Activated naive CD4-positive, alpha-beta T cell treated with anti-CD3 and anti-CD28 coated beads, Interleukin-2, amount 10 ng/mL, durations not matched to agents 7 days and 5 days (primary cell): ENCODE results near the gene PHOX2B.

Source experiments
- CTCF ChIA-PET: fragments of 350-600 bp; sonication (Branson Sonifier 250); formaldehyde crosslinking; loops from one replicate; lab custom pipeline; 2021; ENCODE audit warnings: antibody characterized with exemption; lab: Charles Lee
- DNase-seq: peaks from one replicate; pipeline ENCODE4 v3.0.0-alpha.2; 2020
- H3K27ac Mint-ChIP-seq: one replicate; pipeline ENCODE4 v1.8.0; 2021; ENCODE audit warnings: mild to moderate bottlenecking, moderate library complexity, mixed read lengths
- H3K27me3 Mint-ChIP-seq: one replicate; pipeline ENCODE4 v1.8.0; 2021; ENCODE audit warnings: mild to moderate bottlenecking, mixed read lengths
- H3K36me3 Mint-ChIP-seq: one replicate; pipeline ENCODE4 v1.8.0; 2021; ENCODE audit warnings: mixed read lengths
- H3K4me1 Mint-ChIP-seq: one replicate; pipeline ENCODE4 v1.8.0; 2021; ENCODE audit warnings: mixed read lengths
- H3K4me3 Mint-ChIP-seq: one replicate; pipeline ENCODE4 v1.8.0; 2021; ENCODE audit warnings: mild to moderate bottlenecking, moderate library complexity, mixed read lengths
- H3K9me3 Mint-ChIP-seq: one replicate; pipeline ENCODE4 v1.8.0; 2021; ENCODE audit warnings: mixed read lengths

Gene PHOX2B

GRCh38 chr4:41753942-41754341 is 5.4 kb upstream of the PHOX2B start:
- H3K27ac Mint-ChIP-seq: no peak overlapping the region
- CTCF ChIA-PET: no interaction called here
- peaks cover 2% of the 10 kb centered on the region for H3K36me3 Mint-ChIP-seq
- H3K27me3 Mint-ChIP-seq: peaks cover 59% of the 10 kb centered on the region
- no peak overlapping the region for H3K4me3 Mint-ChIP-seq
- no peaks in the 10 kb centered on the region for H3K9me3 Mint-ChIP-seq
- no peaks in the 10 kb centered on the region for H3K4me1 Mint-ChIP-seq
- DNase-seq: no peak

GRCh38 chr4:41752081-41752836 is 3.7 kb upstream of the PHOX2B start:
- CTCF ChIA-PET: interaction anchor here (0.5 kb wide), 1 partner anchor 10 kb away, joined by 3 read pairs; no protein-coding TSS in a partner anchor
- Mint-ChIP-seq H3K4me3 (no peak overlapping the region), H3K9me3 (no peaks in the 10 kb centered on the region), H3K36me3 (peaks cover 2% of the 10 kb centered on the region), H3K27ac (no peak overlapping the region), H3K27me3 (peaks cover 67% of the 10 kb centered on the region), H3K4me1 (no peaks in the 10 kb centered on the region)
- DNase-seq: no peak

GRCh38 chr4:41751449-41752061 is 3.0 kb upstream of the PHOX2B start:
- Mint-ChIP-seq H3K4me3 (no peak overlapping the region), H3K9me3 (no peaks in the 10 kb centered on the region), H3K36me3 (peaks cover 2% of the 10 kb centered on the region), H3K27me3 (peaks cover 73% of the 10 kb centered on the region), H3K4me1 (no peaks in the 10 kb centered on the region), H3K27ac (no peak overlapping the region)
- CTCF ChIA-PET: no interaction called here
- no peak for DNase-seq

- no peak for DNase-seq
- CTCF ChIA-PET: no interaction called here
- H3K9me3 Mint-ChIP-seq: peaks cover 3% of the 10 kb centered on the region
- no peak overlapping the region for H3K4me3 Mint-ChIP-seq
- H3K27ac Mint-ChIP-seq: no peak overlapping the region
- H3K4me1 Mint-ChIP-seq: no peaks in the 10 kb centered on the region
- peaks cover 80% of the 10 kb centered on the region for H3K27me3 Mint-ChIP-seq
- H3K36me3 Mint-ChIP-seq: peaks cover 2% of the 10 kb centered on the region
Observed at GRCh38 chr4:41750626-41751448, 2.3 kb upstream of the PHOX2B start.

- H3K4me3 Mint-ChIP-seq: no peak overlapping the region
- peaks cover 3% of the 10 kb centered on the region for H3K9me3 Mint-ChIP-seq
- no peak overlapping the region for H3K27ac Mint-ChIP-seq
- peaks cover 3% of the 10 kb centered on the region for H3K36me3 Mint-ChIP-seq
- H3K4me1 Mint-ChIP-seq: no peaks in the 10 kb centered on the region
- peaks cover 83% of the 10 kb centered on the region for H3K27me3 Mint-ChIP-seq
- CTCF ChIA-PET: no interaction called here
- DNase-seq: no peak
Observed at GRCh38 chr4:41750121-41750625, 1.6 kb upstream of the PHOX2B start.

- no peaks in the 10 kb centered on the region for H3K4me1 Mint-ChIP-seq
- peak overlapping the region; percentile 49 for H3K27ac Mint-ChIP-seq
- peaks cover 4% of the 10 kb centered on the region for H3K36me3 Mint-ChIP-seq
- no peak for DNase-seq
- H3K27me3 Mint-ChIP-seq: peaks cover 84% of the 10 kb centered on the region
- peaks cover 3% of the 10 kb centered on the region for H3K9me3 Mint-ChIP-seq
- no peak overlapping the region for H3K4me3 Mint-ChIP-seq
- CTCF ChIA-PET: no interaction called here
Observed at GRCh38 chr4:41749631-41750039, 1.1 kb upstream of the PHOX2B start.

- H3K36me3 Mint-ChIP-seq: peaks cover 7% of the 10 kb centered on the region
- CTCF ChIA-PET: interaction anchor here (1.7 kb wide), 1 partner anchor 140 kb away, joined by 4 read pairs; no protein-coding TSS in a partner anchor
- H3K27ac Mint-ChIP-seq: no peak overlapping the region
- no peak overlapping the region for H3K4me3 Mint-ChIP-seq
- H3K4me1 Mint-ChIP-seq: no peaks in the 10 kb centered on the region
- no peak for DNase-seq
- peaks cover 94% of the 10 kb centered on the region for H3K27me3 Mint-ChIP-seq
- peaks cover 3% of the 10 kb centered on the region for H3K9me3 Mint-ChIP-seq
Observed at GRCh38 chr4:41748074-41748570, 403 bp downstream of the PHOX2B start.

- CTCF ChIA-PET: interaction anchor here (1.7 kb wide), 1 partner anchor 141 kb away, joined by 4 read pairs; no protein-coding TSS in a partner anchor
- peak overlapping the region; percentile 26 for H3K27ac Mint-ChIP-seq
- peaks cover 3% of the 10 kb centered on the region for H3K9me3 Mint-ChIP-seq
- peaks cover 7% of the 10 kb centered on the region for H3K36me3 Mint-ChIP-seq
- peaks cover 95% of the 10 kb centered on the region for H3K27me3 Mint-ChIP-seq
- no peak overlapping the region for H3K4me3 Mint-ChIP-seq
- DNase-seq: no peak
- H3K4me1 Mint-ChIP-seq: no peaks in the 10 kb centered on the region
Observed at GRCh38 chr4:41747230-41748055, 1.1 kb downstream of the PHOX2B start.

- Mint-ChIP-seq H3K27ac (no peak overlapping the region), H3K9me3 (peaks cover 3% of the 10 kb centered on the region), H3K36me3 (peaks cover 7% of the 10 kb centered on the region), H3K4me1 (no peaks in the 10 kb centered on the region), H3K4me3 (no peak overlapping the region), H3K27me3 (peaks cover 89% of the 10 kb centered on the region)
- DNase-seq: no peak
- CTCF ChIA-PET: no interaction called here
Observed at GRCh38 chr4:41746440-41747229, 1.9 kb downstream of the PHOX2B start.

- Mint-ChIP-seq H3K36me3 (peaks cover 7% of the 10 kb centered on the region), H3K4me1 (no peaks in the 10 kb centered on the region), H3K27ac (peak overlapping the region; percentile 76), H3K9me3 (peaks cover 3% of the 10 kb centered on the region), H3K27me3 (peaks cover 83% of the 10 kb centered on the region), H3K4me3 (no peak overlapping the region)
- CTCF ChIA-PET: no interaction called here
- DNase-seq: no peak
Observed at GRCh38 chr4:41746025-41746439, 2.5 kb downstream of the PHOX2B start.

- Mint-ChIP-seq H3K27me3 (peaks cover 77% of the 10 kb centered on the region), H3K9me3 (peaks cover 3% of the 10 kb centered on the region), H3K4me1 (no peaks in the 10 kb centered on the region)
Observed at GRCh38 chr4:41745292-41746024, 3.1 kb downstream of the PHOX2B start.

GRCh38 chr4:41744572-41745291 is 3.8 kb downstream of the PHOX2B start:
- CTCF ChIA-PET: no interaction called here
- Mint-ChIP-seq H3K27ac (peak overlapping the region; percentile 68), H3K9me3 (peaks cover 3% of the 10 kb centered on the region), H3K4me3 (no peak overlapping the region), H3K4me1 (no peaks in the 10 kb centered on the region), H3K27me3 (peaks cover 70% of the 10 kb centered on the region), H3K36me3 (peaks cover 7% of the 10 kb centered on the region)
- no peak for DNase-seq

More at GRCh38 chr4:41745292-41746024, 3.1 kb downstream of the PHOX2B start:
- peaks cover 7% of the 10 kb centered on the region for H3K36me3 Mint-ChIP-seq
- H3K4me3 Mint-ChIP-seq: no peak overlapping the region
- no peak overlapping the region for H3K27ac Mint-ChIP-seq
- CTCF ChIA-PET: no interaction called here
- no peak for DNase-seq
